Loucy (cell line): Measurements from ENCODE around the gene HSPBP1.

Experiments used
- H2AFZ ChIP-seq: fragments of 200-600 bp; sonication (generic); 2 replicates; pipeline ENCODE4 v1.6.0; 2016; ENCODE audit warnings: antibody characterized with exemption, mild to moderate bottlenecking, low read length, moderate library complexity
- H3F3A ChIP-seq: fragments of 200-600 bp; 2 replicates; pipeline ENCODE4 v1.6.0; 2016; ENCODE audit warnings: antibody characterized with exemption, low read depth, mild to moderate bottlenecking
- H3K27me3 ChIP-seq: fragments of 200-600 bp; sonication (generic); 2 replicates; pipeline ENCODE4 v1.6.1; 2014; ENCODE audit warnings: low read length, mild to moderate bottlenecking; ENCODE audit not compliant: insufficient read depth, poor library complexity, severe bottlenecking
- H3K36me3 ChIP-seq: fragments of 200-600 bp; sonication (generic); 2 replicates; pipeline ENCODE4 v1.6.1; 2016; ENCODE audit warnings: low read length; ENCODE audit not compliant: insufficient read depth
- H3K4me1 ChIP-seq: fragments of 200-600 bp; sonication (generic); 2 replicates; pipeline ENCODE4 v1.5.1; 2014; ENCODE audit warnings: low read length, mild to moderate bottlenecking; ENCODE audit not compliant: insufficient read depth, poor library complexity, severe bottlenecking
- H3K4me2 ChIP-seq: fragments of 200-600 bp; sonication (generic); 2 replicates; pipeline ENCODE4 v1.6.0; 2014; ENCODE audit warnings: antibody characterized with exemption, low read length, low read depth, mild to moderate bottlenecking; ENCODE audit not compliant: poor library complexity, severe bottlenecking
- H3K4me3 ChIP-seq: fragments of 200-600 bp; sonication (generic); 2 replicates; pipeline ENCODE4 v1.5.1; 2014; ENCODE audit warnings: low read length, mild to moderate bottlenecking, mixed read lengths; ENCODE audit not compliant: poor library complexity, severe bottlenecking
- H3K79me2 ChIP-seq: fragments of 200-600 bp; sonication (generic); 2 replicates; pipeline ENCODE4 v1.6.1; 2014; ENCODE audit warnings: low read length; ENCODE audit not compliant: insufficient read depth
- H3K9ac ChIP-seq: fragments of 200-600 bp; sonication (generic); 2 replicates; pipeline ENCODE4 v1.6.0; 2014; ENCODE audit warnings: mild to moderate bottlenecking, low read depth, low read length, moderate library complexity; ENCODE audit not compliant: poor library complexity, severe bottlenecking
- H3K9me2 ChIP-seq: fragments of 200-600 bp; sonication (generic); replicated peaks from 2 replicates; pipeline ENCODE4 v1.6.1; 2016; ENCODE audit warnings: low read depth, low read length, mixed read lengths
- H3K9me3 ChIP-seq: fragments of 200-600 bp; sonication (generic); 2 replicates; pipeline ENCODE4 v1.6.1; 2014; ENCODE audit warnings: mild to moderate bottlenecking, antibody characterized with exemption, low read length, low read depth; ENCODE audit not compliant: insufficient read depth
- H4K20me1 ChIP-seq: fragments of 200-600 bp; sonication (generic); 2 replicates; pipeline ENCODE4 v1.6.0; 2014; ENCODE audit warnings: antibody characterized with exemption, low read length, mild to moderate bottlenecking; ENCODE audit not compliant: insufficient read depth, poor library complexity, severe bottlenecking
- CTCF ChIP-seq: fragments of 200-600 bp; sonication (generic); conservative IDR thresholded peaks from 2 replicates; pipeline ENCODE4 v1.5.1; 2014; ENCODE audit warnings: mild to moderate bottlenecking, antibody characterized with exemption, low read length
- EZH2phosphoT487 ChIP-seq: fragments of 200-600 bp; IDR thresholded peaks from 2 replicates; pipeline ENCODE4 v1.6.1; 2018; ENCODE audit warnings: antibody characterized with exemption, mild to moderate bottlenecking, moderate library complexity, borderline replicate concordance

HSPBP1 gene

GRCh38 chr19:55246462-55247451, 33.2 kb downstream of the HSPBP1 start:
- Histone ChIP-seq H3F3A (no peaks in the 10 kb centered on the region), H3K4me3 (no peak overlapping the region), H2AFZ (no peak overlapping the region), H3K9me2 (no peaks in the 10 kb centered on the region), H3K27me3 (no peaks in the 10 kb centered on the region), H3K4me1 (peaks cover 38% of the 10 kb centered on the region), H3K36me3 (peaks cover 82% of the 10 kb centered on the region; the same call in 1 of the 2 replicates), H3K79me2 (peaks cover 97% of the 10 kb centered on the region), H3K4me2 (no peak overlapping the region), H3K9ac (no peak overlapping the region), H4K20me1 (peaks cover 90% of the 10 kb centered on the region), H3K9me3 (no peaks in the 10 kb centered on the region)
- TF ChIP-seq EZH2phosphoT487 = no peak
- no peak for TF ChIP-seq CTCF

GRCh38 chr19:55245236-55245904, 34.5 kb downstream of the HSPBP1 start:
- no peak for TF ChIP-seq EZH2phosphoT487
- no peak for TF ChIP-seq CTCF
- H4K20me1 ChIP-seq = peaks cover 90% of the 10 kb centered on the region
- peaks cover 95% of the 10 kb centered on the region; the same call in 1 of the 2 replicates for H3K36me3 ChIP-seq
- peaks cover 95% of the 10 kb centered on the region for H3K79me2 ChIP-seq
- H3K9me2 ChIP-seq = no peaks in the 10 kb centered on the region
- H3K4me2 ChIP-seq = no peak overlapping the region
- H2AFZ ChIP-seq = no peak overlapping the region
- H3K9me3 ChIP-seq = no peaks in the 10 kb centered on the region
- H3K27me3 ChIP-seq = no peaks in the 10 kb centered on the region
- no peaks in the 10 kb centered on the region for H3F3A ChIP-seq
- no peak overlapping the region for H3K9ac ChIP-seq
- no peak overlapping the region for H3K4me3 ChIP-seq
- peaks cover 24% of the 10 kb centered on the region for H3K4me1 ChIP-seq

GRCh38 chr19:55244004-55244680, 35.8 kb downstream of the HSPBP1 start:
- Histone ChIP-seq H3K4me3 (no peak overlapping the region), H3K9ac (no peak overlapping the region), H2AFZ (no peak overlapping the region), H4K20me1 (peaks cover 89% of the 10 kb centered on the region), H3K27me3 (no peaks in the 10 kb centered on the region), H3F3A (no peaks in the 10 kb centered on the region), H3K4me1 (peaks cover 15% of the 10 kb centered on the region), H3K9me2 (no peaks in the 10 kb centered on the region), H3K9me3 (no peaks in the 10 kb centered on the region), H3K36me3 (peaks cover 98% of the 10 kb centered on the region; the same call in 1 of the 2 replicates), H3K79me2 (peaks cover 95% of the 10 kb centered on the region), H3K4me2 (no peak overlapping the region)
- TF ChIP-seq EZH2phosphoT487 = no peak
- no peak for TF ChIP-seq CTCF
